ENCODE measurements around the gene CYBC1.

CYBC1 gene

DNA sequence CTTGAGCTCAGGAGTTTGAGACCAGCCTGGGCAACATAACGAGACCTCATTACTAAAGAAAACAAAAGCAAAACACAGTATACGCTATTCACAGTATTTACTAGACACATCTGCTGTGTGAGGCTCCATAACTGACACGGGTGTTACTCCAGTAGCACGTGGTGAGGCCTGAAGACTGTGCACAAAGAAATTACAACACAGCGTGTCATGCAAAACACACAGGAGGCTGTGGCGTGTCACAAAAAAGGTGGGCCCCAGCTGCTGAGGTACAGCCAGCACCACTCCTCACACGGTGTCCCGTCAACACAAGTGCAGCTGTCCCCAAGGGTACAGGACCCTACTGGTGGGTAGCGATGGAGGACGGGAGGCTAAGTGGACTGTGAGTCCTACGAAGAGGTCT, 2.7 kb downstream of the CYBC1 start:
- DNase-seq (ENCODE audit: low read depth), result no peak

GRCh38 chr17:82446649-82447048, 3.9 kb downstream of the CYBC1 start:
- DNase-seq (ENCODE audit: low read depth), result no peak

GRCh38 chr17:82446124-82446523, 4.4 kb downstream of the CYBC1 start:
- no peak for DNase-seq (ENCODE audit: low read depth)

DNA sequence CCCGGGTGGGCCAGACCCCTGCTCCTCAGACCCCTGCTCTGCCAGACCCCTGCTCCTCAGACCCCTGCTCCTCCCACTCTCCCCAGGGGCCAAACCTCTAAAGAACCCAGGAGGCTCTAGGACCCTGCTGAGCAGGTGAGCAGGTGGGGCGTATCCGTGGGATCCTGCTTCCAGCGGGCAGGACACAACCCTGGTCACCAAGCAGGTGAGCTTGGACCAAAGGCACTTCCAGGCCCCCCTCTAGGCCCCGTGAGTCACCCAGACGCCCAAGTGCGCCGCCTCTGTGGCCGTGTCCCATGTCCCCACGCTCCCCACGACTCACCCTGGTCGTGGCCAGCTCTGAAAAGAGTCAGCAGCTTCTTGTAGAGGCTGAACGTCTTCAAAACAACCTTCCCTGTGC, 5.0 kb downstream of the CYBC1 start:
- no peak for DNase-seq (ENCODE audit: low read depth)

DNA sequence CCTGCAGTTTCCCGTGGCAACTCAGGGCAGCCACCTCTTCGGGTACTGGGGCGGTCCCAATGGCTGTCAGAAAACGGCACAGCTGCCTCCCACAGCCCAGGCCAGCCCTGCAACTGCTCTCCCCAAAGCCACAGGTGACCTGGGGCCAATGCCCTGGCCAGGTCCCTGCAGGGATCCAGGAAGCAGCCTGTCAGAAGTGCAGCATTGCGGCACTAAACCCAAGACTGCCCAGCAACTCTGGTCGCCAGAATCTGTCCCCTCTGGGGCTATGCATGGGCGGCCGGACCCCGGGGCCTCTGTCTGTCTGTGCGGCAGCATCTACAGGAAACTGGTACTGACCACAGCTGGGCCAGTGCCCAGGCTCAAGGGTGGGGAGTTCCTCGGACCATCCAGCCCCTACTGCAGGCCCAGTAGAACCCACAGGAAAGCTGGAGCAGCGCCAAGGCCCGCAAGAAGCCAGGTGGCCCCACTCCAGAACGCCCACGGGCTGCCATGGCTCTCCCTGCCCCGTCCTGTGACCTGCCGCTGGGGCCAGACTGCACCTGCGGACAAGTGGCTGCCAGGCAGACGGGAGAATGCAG, 5.5 kb downstream of the CYBC1 start:
- DNase-seq (ENCODE audit: low read depth), result no peak

DNA sequence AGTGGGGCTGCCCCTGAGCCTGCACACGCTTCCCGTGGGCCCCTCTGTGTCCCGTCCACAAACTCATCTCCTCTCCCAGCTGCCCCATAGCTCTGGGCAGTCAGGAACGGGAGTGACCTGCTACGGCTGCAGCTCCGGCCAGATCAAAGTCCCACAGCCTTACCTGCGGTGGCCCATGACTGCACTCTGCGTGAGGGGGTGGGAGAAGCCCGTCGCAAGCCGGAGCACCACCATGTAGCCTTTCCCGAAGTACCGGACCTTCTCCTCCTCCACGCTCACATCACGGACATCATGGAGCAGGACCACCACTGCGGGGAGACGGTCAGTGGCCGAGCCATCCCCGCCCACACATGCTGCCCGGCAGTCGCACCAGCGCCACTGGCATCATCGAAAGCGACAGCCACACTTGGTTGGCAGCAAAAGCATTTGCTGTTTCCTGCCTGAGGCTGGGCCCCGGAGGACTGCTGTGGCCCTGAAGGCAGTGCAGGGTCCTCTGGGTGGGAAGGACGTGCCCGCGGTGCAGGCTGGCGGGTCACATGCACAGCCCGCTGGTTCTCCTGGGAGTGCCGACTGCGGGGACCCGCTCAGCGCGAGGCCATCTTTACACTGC, 6.2 kb downstream of the CYBC1 start:
- DNase-seq (ENCODE audit: low read depth), result no peak

- no peak for DNase-seq (ENCODE audit: low read depth)
Measured at GRCh38 chr17:82443465-82444283, 6.9 kb downstream of the CYBC1 start.

DNA sequence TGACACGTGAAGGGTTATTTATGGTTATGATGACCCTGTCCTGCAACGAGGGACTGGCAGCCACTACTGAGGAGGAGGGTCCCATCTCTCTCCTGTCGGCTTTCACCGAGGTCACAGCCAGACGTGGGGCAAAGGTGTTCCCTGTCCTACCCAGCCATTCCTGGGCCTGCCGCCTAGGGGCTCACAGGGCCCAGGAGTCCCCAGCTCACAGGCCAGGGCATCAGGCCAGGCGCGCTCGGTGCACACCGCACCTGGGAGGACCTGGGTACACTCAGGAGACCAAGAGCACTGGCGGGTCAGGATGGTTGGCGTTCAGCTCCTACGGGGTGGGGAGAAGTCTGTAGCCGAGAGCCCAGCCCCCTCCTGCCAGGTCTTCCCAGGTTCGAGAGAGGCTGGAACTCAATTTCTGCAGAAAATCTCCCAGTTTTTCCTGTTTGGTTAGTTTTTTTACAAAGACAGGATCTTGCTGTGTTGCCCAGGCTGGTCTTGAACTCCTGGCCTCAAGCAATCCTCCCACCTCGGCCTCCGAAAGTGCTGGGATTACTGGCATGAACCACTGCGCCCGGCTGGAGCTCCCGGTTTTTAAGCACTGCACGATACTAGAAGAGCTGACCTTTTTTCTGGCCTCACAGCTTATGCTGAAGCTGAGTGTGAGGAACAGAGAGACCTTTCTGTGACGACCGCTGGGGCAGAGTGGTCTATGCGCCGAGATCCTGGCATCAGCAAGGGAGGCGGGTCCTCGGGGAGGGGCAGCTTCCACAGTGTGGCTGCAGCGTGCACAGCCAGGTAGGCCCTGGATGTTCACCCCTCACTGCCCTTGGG, 7.7 kb downstream of the CYBC1 start:
- DNase-seq (ENCODE audit: low read depth), result no peak

- DNase-seq (ENCODE audit: low read depth), result no peak
Measured at GRCh38 chr17:82441691-82442487, 8.7 kb downstream of the CYBC1 start.

DNA sequence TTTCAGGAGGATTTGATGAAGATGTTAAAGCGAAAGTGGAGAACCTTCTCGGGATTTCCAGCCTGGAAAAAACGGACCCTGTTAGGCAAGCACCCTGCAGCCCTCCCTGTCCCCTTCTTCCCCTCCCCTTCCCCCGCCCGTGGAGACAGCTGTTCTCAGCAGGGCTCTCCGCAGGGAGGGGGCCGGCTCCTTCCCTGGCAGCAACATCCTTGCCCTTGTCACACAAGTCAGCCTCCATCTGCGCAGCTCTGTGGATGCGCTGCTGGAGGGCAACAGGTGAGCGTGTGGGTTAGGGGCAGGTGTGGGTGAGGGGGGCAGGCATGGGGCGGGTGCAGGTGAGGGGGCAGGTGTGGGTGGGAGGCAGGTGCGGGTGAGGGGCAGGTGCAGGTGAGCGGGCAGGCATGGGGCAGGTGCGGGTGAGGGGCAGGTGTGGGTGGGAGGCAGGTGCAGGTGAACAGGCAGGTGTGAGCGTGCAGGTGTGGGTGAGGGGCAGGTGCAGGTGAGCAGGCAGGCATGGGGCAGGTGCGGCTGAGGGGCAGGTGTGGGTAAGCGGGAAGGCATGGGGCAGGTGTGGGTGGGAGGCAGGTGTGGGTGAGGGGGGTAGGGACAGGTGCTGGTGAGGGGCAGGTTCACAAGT, 9.4 kb downstream of the CYBC1 start:
- no peak for DNase-seq (ENCODE audit: low read depth)

GRCh38 chr17:82440469-82440981, 10.0 kb downstream of the CYBC1 start:
- no peak for DNase-seq (ENCODE audit: low read depth)

DNA sequence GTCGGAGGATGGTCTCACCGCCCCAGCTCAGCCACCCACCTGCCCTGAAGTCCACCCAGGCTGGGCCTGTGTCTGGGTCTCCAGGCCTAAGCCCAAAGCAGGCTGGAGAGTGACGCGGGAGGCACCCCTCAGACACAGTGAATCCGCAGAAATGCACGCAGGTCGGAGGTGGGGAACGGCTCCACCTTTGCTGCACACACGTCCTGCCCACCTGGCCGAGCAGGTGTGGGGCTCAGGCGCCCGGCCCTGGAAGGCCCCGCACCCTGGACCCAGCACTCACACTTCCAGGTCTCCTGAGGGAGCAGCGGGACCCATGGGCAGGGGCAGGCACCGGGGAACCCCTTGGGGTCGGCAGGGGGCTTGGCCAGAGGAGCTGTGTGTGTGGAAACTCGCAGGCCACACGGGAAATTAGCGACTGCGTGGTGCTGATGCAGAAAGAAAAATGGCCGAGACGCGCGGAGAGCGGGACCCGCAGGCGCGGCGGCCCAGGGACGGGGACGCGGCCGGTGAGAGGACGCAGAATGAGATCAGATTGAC, 10.7 kb downstream of the CYBC1 start:
- DNase-seq (ENCODE audit: low read depth), result no peak

- DNase-seq (ENCODE audit: low read depth), result no peak
Measured at GRCh38 chr17:82439194-82439828, 11.2 kb downstream of the CYBC1 start.

DNA sequence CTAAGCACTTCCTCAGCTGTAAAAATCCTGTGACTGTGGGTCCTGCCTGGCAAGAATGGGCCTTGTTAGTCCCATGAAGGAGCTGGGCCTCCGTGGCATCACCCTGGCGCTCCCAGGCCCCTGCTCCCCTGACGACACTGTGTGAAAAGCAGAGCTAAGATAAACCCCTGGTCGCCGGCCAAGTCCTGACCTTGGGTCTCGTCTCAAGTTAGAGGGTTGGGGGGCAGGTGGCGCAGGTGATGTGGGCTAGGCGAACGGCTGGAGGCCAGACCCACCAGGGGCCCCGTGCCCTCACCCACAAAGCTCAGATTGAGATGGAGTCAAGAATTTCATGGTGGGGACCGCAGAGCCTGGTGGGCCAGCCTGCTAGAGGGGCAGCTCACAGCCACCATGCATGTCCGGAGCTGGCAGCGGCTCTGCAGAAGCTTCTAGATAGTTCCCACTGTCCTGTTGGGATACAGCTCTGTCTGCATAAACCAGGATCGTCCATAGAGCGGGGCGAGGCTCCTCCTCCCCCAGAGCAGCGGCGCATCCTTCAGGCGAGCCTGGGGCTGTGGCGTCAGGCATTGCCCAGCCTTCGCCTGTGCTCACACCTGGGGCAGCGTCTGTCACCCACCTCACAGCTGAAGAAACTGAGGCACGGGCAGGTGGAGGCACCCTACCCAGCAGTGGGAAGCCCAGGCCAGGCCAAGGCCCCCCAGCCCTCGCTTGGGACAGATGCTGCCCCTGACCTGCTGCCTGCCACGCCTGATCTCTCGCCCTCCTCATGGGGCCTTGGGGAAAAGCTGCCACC, 12.0 kb downstream of the CYBC1 start:
- DNase-seq (ENCODE audit: low read depth), result no peak

DNA sequence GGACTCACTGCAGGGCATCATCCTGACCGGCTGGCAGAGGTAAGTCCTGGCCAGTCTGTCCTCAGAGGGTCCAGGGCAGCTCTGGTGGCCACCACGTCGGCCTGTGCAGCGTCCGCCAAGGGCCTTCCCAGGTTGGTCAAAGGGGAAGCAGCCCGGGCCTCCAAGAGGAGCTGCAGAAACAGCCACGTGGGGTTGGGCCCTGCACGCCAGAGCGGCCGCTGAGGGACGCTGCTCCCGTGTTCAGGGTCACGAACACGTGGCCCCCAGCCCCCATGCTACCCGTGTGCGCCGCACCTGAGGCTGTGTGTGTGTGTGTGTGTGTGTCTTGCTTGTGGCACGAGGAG, 13.3 kb downstream of the CYBC1 start:
- DNase-seq (ENCODE audit: low read depth), result no peak

DNA sequence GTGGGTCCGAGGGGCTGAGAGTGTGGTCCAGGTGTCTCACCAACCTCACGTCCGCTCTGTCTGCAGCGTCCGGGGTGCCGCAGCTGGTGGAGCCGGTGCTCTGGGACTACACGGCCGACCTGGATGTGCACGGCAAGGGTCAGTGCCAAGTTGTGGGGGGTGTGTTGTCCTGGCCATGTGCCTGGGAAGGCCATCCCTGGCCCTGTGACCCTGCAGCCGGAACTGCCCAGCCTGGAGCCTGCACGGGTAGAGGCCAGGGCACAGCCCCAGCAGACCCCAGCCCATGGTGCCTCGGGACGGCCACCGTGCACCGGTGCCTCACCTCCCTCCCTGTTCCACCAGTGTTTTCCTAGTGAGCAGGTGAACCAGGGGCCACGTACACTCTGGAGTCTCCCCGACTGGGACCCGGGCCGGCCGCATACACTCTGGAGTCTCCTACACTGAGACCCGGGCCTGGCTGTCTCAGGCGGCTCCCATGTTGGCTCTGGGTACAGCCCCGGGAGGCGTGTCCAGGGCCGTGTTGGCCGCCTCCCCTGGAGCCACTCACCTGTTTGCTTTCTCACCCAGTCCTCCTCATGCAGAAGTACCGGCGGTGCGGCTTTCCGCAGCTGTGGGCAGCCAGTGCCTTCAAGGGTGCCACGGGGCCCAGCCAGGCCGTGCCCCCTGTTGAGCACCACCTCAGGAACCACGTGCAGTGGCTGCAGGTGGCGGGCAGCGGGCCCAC, 13.8 kb downstream of the CYBC1 start:
- DNase-seq (ENCODE audit: low read depth), result no peak

GRCh38 chr17:82435601-82436583, 14.7 kb downstream of the CYBC1 start:
- no peak for DNase-seq (ENCODE audit: low read depth)

DNA sequence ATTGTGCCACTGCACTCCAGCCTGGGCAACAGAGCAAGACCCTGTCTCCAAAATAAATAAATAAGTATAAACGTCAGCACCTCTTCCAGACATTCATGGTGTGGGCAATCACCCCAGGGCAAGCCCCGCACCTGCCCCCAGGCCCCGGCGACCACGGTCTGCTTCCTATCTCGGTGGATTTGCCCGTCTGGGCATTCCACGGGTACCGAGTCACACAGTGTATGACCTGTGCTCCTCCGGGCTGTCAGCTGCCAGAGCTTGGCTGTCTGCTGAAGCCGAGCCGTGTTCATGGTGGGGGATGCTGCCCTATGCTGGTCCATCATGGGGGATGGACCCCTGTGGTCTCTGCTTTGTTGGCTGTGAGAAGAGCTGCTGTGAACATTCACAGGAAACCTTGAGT, 15.4 kb downstream of the CYBC1 start:
- DNase-seq (ENCODE audit: low read depth), result peak; percentile 44
